Left lung (tissue), 10 donors: ENCODE measurements around the gene PARP16. TPM values are rescaled to one million over a fixed set of nuclear protein-coding genes. Genes with fewer than 3 reads are reported as not detected.

Experiments
- ATAC-seq: fragments of 200-7000 bp; cut with Tn5 transposase; one replicate; pipeline ENCODE4 v1.9.1; 2020; ENCODE audit warnings: moderate library complexity
- DNase-seq, 4 donors: peaks; one replicate each; pipeline ENCODE4 v3.0.0-alpha.2; 2013 to 2020
- H3K27ac ChIP-seq, 2 donors: fragments of 200-600 bp; sonication (generic) in 1 of 2; one replicate each; pipeline versions ENCODE4 v1.5.0 to v1.8.0; 2020 to 2021
- H3K27me3 ChIP-seq, 2 donors: fragments of 200-600 bp; sonication (generic) in 1 of 2; one replicate each; pipeline versions ENCODE4 v1.5.0 to v1.8.0; 2020 to 2021
- H3K36me3 ChIP-seq, 2 donors: fragments of 200-600 bp; sonication (generic) in 1 of 2; one replicate each; pipeline versions ENCODE4 v1.5.0 to v1.8.0; 2020 to 2021
- H3K4me1 ChIP-seq, 2 donors: fragments of 200-600 bp; one replicate each; pipeline ENCODE4 v1.8.0; 2021
- H3K4me3 ChIP-seq, 2 donors: fragments of 200-600 bp; sonication (generic) in 1 of 2; one replicate each; pipeline versions ENCODE4 v1.5.0 to v1.8.0; 2020 to 2021; ENCODE audit warnings: mild to moderate bottlenecking in 1 of 2
- H3K9me3 ChIP-seq, 2 donors: fragments of 200-600 bp; sonication (generic) in 1 of 2; one replicate each; pipeline versions ENCODE4 v1.5.0 to v1.8.0; 2020 to 2021
- intact Hi-C, 2 donors: fragments of 100-400 bp; cut with DNase I; formaldehyde crosslinking; loops; one replicate each; pipeline versions ENCODE4 v1.11.2 to v1.14.2; 2022
- polyA plus RNA-seq, 6 donors: library from polyadenylated mRNA; unstranded; fragments of 120-200 nt; gene quantifications; one replicate each; pipeline ENCODE4 v1.2.1, GENCODE V29; 2013; ENCODE audit not compliant: insufficient read length in 6 of 6
- total RNA-seq, 2 donors: library from RNA; stranded (reverse); fragmentation: NEBNext Ultra II Directional; extraction: Animal tissue kit (Norgen Biotek cat#: 25700); gene quantifications; one replicate each; pipeline ENCODE4 v1.2.1, GENCODE V29; 2021
- TF ChIP-seq, protein P1 (sequence below), 2 donors: fragments of 200-600 bp; sonication (generic) in 1 of 2; IDR thresholded peaks; one replicate each; pipeline versions ENCODE4 v1.5.0 to v1.8.0; 2021; ENCODE audit warnings: antibody characterized with exemption in 2 of 2
- donor health status: DM: no; HTN: yes; CAD: no.
- donor health status: DM: no; HTN: no; CAD: no.

PARP16 gene
- total and polyA plus RNA-seq, 8 donors = 8.0 to 22.2 (median 20.1) TPM

DNA sequence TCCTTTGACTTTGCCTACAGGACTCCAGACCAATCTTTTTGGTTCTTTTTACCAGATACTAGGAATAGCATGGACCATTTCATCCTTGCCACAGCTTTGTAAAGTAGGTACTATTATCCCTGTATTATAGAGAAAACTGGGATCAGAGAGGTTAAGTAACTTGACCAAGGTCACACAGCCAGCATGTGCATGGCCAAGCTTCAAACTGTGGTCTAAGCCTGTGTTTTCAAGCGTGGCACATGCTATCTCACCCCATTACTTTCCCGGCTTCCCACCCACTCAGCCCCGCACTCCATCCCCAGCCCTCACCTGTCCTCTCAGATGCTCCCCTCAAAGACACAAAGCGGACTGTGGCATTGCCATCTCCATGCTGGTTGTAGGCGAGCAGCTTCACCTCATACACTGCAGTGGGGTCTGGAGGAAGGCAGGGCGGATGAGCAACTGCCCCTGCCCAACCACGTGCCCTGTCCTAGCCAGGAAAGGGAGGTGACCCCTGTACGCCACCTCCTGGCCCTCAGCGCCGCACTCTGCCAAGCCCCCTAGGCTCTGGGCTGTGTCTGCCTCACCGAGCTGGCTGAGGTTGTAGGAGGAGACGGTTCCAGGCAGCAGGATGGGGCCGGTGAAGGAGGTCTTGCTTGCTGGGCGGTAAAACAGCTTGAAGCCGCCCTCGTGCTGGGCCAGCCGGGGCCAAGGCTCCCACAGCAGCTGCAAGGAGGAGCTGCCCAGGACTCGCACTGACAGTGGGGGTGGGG lies 43.5 kb upstream of the PARP16 start:
- no peak for DNase-seq
- H3K36me3 ChIP-seq = no peaks in the 10 kb centered on the region
- intact Hi-C loops = loop anchor here in 1 of 2 donors (5.0 kb wide), 1 partner anchor 52 kb away; no protein-coding TSS in a partner anchor
- H3K27me3 ChIP-seq = peaks cover 0 to 7% of the 10 kb centered on the region in 2 donors
- H3K4me1 ChIP-seq = no peaks in the 10 kb centered on the region
- no peak overlapping the region for H3K4me3 ChIP-seq
- TF ChIP-seq, protein P1, sequence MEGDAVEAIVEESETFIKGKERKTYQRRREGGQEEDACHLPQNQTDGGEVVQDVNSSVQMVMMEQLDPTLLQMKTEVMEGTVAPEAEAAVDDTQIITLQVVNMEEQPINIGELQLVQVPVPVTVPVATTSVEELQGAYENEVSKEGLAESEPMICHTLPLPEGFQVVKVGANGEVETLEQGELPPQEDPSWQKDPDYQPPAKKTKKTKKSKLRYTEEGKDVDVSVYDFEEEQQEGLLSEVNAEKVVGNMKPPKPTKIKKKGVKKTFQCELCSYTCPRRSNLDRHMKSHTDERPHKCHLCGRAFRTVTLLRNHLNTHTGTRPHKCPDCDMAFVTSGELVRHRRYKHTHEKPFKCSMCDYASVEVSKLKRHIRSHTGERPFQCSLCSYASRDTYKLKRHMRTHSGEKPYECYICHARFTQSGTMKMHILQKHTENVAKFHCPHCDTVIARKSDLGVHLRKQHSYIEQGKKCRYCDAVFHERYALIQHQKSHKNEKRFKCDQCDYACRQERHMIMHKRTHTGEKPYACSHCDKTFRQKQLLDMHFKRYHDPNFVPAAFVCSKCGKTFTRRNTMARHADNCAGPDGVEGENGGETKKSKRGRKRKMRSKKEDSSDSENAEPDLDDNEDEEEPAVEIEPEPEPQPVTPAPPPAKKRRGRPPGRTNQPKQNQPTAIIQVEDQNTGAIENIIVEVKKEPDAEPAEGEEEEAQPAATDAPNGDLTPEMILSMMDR (IDR thresholded peaks at IDR 0.05) = no peak
- H3K27ac ChIP-seq = no peak overlapping the region
- no peaks in the 10 kb centered on the region for H3K9me3 ChIP-seq
- ATAC-seq = no peak

DNA sequence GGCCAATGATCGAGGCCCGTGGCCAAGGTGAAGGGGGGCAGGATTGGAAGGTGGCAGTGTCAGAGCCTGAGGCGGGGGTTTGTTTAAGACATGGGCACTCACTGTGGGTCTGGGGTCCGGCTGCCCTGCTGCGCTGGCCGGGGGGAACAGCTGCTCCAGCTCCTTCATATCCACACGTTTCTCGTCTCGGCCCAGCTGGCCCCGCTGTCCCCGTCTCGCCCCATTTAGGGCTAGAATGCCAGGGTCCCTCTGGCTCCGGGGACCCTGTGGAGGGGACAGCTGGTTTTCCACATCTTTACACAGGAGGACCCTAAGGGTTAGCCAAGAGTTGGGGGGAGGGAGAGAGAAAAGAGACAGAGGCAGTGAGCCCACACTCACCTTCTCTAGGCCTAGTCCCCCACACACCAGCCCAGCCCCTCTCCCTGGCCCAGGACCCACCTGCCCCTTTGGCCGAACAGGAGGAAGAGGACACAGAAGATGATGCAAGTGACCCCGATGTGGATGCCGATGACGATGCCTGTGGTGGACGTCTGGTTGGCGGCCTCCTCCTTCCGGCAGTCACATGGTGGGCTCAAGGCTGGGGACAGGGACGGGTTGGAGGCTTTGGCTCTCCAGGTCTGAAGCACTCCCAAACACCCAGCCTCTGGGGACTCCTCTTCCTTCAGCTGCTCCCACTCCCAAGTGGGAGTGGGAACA lies 42.8 kb upstream of the PARP16 start:
- H3K27me3 ChIP-seq = peaks cover 0 to 7% of the 10 kb centered on the region in 2 donors
- intact Hi-C loops = loop anchor here in 1 of 2 donors (5.0 kb wide), 1 partner anchor 53 kb away; no protein-coding TSS in a partner anchor
- DNase-seq (no peak), ATAC-seq (no peak)
- no peaks in the 10 kb centered on the region for H3K9me3 ChIP-seq
- H3K4me3 ChIP-seq = no peak overlapping the region
- no peak overlapping the region for H3K27ac ChIP-seq
- H3K4me1 ChIP-seq = no peaks in the 10 kb centered on the region
- TF ChIP-seq, protein P1 (IDR thresholded peaks at IDR 0.05) = no peak
- no peaks in the 10 kb centered on the region for H3K36me3 ChIP-seq

DNA sequence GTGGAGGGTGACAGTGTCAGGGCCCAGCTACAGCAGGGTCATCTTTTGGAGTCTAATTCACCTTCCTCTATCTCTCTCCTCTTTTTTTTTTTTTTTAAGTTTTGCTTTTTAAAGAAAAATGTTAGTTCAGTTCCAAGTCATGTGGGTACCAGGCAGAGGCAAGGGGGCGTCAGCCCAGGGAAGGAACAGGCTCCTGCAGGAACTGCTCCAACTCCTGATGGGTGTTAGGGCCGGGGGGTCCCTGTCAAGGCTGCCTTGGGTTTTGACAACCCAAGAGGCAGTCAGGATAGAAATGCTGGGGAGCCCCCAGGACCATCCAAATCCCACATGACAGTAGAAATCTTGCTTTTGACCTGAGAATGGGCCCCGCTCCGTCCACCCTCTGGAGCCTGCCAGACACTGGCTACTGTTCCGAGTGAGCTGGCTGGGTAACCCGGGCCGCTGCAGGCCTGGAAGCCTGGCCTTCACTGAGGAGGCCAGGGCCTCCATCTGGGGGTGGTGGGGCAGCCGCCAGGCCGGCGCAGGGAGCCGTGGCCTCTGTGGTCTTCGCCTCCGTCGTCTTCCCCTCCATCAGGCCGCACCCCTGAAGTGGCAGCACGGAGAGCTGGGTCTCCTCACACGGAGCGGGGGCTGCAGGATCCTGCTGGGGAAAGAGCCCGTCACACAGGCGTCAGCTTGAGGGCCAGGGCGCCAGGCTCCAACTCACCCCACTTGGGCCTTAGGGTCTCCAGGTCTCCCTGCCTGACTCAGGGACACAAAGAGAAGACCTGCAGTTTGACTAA lies 42.0 kb upstream of the PARP16 start:
- Histone ChIP-seq H3K27ac (no peak overlapping the region), H3K9me3 (no peaks in the 10 kb centered on the region), H3K4me3 (no peak overlapping the region), H3K27me3 (peaks cover 0 to 7% of the 10 kb centered on the region in 2 donors), H3K4me1 (no peaks in the 10 kb centered on the region), H3K36me3 (no peaks in the 10 kb centered on the region)
- TF ChIP-seq, protein P1 (IDR thresholded peaks at IDR 0.05) = no peak
- intact Hi-C loops = loop anchor here in 1 of 2 donors (5.0 kb wide), 1 partner anchor 54 kb away; no protein-coding TSS in a partner anchor
- ATAC-seq = no peak
- DNase-seq = no peak

DNA sequence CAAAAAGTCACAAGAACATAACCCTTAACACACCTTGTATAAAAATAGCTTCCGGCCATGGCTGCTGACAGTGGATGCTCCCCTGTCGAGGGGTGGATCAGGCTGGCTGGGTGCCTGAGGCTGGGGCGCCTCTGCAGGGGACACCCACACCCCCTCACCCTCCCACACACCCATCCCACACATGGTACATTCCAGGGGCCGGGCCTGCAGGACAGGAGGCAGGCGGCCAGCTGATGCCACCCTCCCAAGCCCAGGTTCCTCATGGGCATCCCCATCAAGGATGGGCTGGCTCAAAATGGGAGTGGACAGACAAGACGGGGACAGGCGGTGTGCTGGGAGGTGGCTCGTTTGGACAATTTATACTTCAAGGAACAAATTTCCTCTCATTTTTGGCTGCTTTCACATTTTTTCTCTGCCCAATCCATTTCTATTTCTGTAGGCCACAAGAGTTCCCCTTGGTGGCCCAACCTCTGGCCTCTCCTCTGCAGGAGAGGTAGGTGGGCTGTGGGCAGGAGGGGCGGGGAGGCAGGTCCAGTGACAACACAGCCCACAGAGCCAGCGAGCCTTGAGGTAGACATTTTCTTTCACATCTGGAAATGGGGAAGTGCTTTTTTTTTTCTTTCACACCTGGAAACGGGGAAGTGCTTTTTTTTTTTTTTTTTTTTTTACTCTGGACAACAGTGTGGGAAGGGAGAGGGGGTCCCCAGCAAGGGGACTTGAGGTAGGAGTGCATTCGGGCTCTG lies 41.1 kb upstream of the PARP16 start:
- Histone ChIP-seq H3K4me3 (no peak overlapping the region), H3K27ac (no peak overlapping the region), H3K36me3 (no peaks in the 10 kb centered on the region), H3K9me3 (no peaks in the 10 kb centered on the region), H3K27me3 (peaks cover 0 to 12% of the 10 kb centered on the region in 2 donors), H3K4me1 (no peaks in the 10 kb centered on the region)
- ATAC-seq (no peak), DNase-seq (no peak)
- TF ChIP-seq, protein P1 (IDR thresholded peaks at IDR 0.05) = no peak
- intact Hi-C loops = loop anchor here in 1 of 2 donors (5.0 kb wide), 1 partner anchor 54 kb away; no protein-coding TSS in a partner anchor
